IPS-11a (cell line): Measurements from ENCODE around the gene OSM.
"Not testable (repeated sequence)": the region's sequence is repeated elsewhere in the genome, so short reads cannot be mapped to it uniquely, and the experiment has no call there.

ENCODE experiments used
- H3K4me3 ChIP-seq: one replicate; pipeline ENCODE4 v1.5.1; 2013; ENCODE audit warnings: low read depth, low read length, control low read depth

The OSM gene

GRCh38 chr22:30245985-30246813 lies 20.5 kb downstream of the OSM start, which contains the start of gene LIF:
LIF (minus strand) TSS chr22:30246759; CDS start chr22:30246695, 64 bp downstream.
- H3K4me3 ChIP-seq: peak within 1 kb of the TSS; percentile 63

- peak overlapping the region; percentile 63 for H3K4me3 ChIP-seq
Observed at GRCh38 chr22:30245181-30245984, 21.3 kb downstream of the OSM start.

GRCh38 chr22:30244641-30245040 lies 22.0 kb downstream of the OSM start:
- no peak overlapping the region for H3K4me3 ChIP-seq

- no peak overlapping the region for H3K4me3 ChIP-seq
Observed at GRCh38 chr22:30244066-30244465, 22.6 kb downstream of the OSM start.

GRCh38 chr22:30243661-30244060 lies 23.0 kb downstream of the OSM start:
- no peak overlapping the region for H3K4me3 ChIP-seq

GRCh38 chr22:30241576-30242371 lies 24.9 kb downstream of the OSM start:
- H3K4me3 ChIP-seq: no peak overlapping the region

- H3K4me3 ChIP-seq: no peak overlapping the region
Observed at GRCh38 chr22:30240541-30241417, 25.9 kb downstream of the OSM start.

- no peak overlapping the region for H3K4me3 ChIP-seq
Observed at GRCh38 chr22:30239488-30240405, 26.9 kb downstream of the OSM start.

- H3K4me3 ChIP-seq: no peak overlapping the region
Observed at GRCh38 chr22:30238661-30239487, 27.8 kb downstream of the OSM start.

- H3K4me3 ChIP-seq: no peak overlapping the region
Observed at GRCh38 chr22:30238136-30238535, 28.5 kb downstream of the OSM start.

GRCh38 chr22:30236875-30237274 lies 29.8 kb downstream of the OSM start:
- no peak overlapping the region for H3K4me3 ChIP-seq

GRCh38 chr22:30235687-30236170 lies 30.9 kb downstream of the OSM start:
- H3K4me3 ChIP-seq: no peak overlapping the region

- H3K4me3 ChIP-seq: no peak overlapping the region
Observed at GRCh38 chr22:30234786-30235470, 31.7 kb downstream of the OSM start.

GRCh38 chr22:30234325-30234724 lies 32.3 kb downstream of the OSM start:
- not testable (repeated sequence) for H3K4me3 ChIP-seq

- no peak overlapping the region for H3K4me3 ChIP-seq
Observed at GRCh38 chr22:30233582-30233981, 33.1 kb downstream of the OSM start.

- no peak overlapping the region for H3K4me3 ChIP-seq
Observed at GRCh38 chr22:30232716-30233218, 33.9 kb downstream of the OSM start.

GRCh38 chr22:30230787-30231461 lies 35.7 kb downstream of the OSM start:
- no peak overlapping the region for H3K4me3 ChIP-seq
